Inflammatory macrophage treated with lipopolysaccharide for 4 hours (primary cell): ENCODE results near the gene ADCY4.
"Not testable (repeated sequence)": the region's sequence is repeated elsewhere in the genome, so short reads cannot be mapped to it uniquely, and the experiment has no call there.

Source experiments
- DNase-seq: peaks from one replicate; pipeline ENCODE4 v3.0.0-alpha.2; 2020

Gene ADCY4

GRCh38 chr14:24334431-24335291 lies at the start of gene ADCY4:
ADCY4 (minus strand) TSS chr14:24335071; CDS start chr14:24334652, 419 bp downstream.
- DNase-seq = no peak

DNA sequence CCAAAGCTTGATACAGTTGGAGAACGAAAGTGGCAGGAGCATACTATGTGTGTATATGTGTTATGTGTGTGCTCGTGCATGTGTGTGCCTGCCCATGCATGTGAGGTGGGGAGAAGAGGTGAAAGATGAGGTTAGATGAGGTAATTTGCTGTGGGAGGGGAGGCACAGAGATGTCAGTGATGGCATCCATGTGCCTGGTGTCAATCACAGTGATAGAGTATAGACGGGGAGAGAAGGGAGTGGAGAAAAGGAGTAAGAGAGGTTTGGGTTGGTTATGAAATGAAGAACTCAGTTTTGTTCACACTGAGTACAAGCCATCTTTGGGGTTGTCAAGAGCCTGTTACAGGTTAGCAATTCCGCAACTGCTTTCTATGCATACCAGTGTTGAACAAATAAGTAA lies 49.3 kb upstream of the ADCY4 start:
- no peak for DNase-seq

GRCh38 chr14:24382064-24382371 lies 47.1 kb upstream of the ADCY4 start:
- no peak for DNase-seq

GRCh38 chr14:24381363-24382063 lies 46.6 kb upstream of the ADCY4 start:
- no peak for DNase-seq

- DNase-seq = no peak
These were observed 45.2 kb upstream of the ADCY4 start for GRCh38 chr14:24379907-24380730.

DNA sequence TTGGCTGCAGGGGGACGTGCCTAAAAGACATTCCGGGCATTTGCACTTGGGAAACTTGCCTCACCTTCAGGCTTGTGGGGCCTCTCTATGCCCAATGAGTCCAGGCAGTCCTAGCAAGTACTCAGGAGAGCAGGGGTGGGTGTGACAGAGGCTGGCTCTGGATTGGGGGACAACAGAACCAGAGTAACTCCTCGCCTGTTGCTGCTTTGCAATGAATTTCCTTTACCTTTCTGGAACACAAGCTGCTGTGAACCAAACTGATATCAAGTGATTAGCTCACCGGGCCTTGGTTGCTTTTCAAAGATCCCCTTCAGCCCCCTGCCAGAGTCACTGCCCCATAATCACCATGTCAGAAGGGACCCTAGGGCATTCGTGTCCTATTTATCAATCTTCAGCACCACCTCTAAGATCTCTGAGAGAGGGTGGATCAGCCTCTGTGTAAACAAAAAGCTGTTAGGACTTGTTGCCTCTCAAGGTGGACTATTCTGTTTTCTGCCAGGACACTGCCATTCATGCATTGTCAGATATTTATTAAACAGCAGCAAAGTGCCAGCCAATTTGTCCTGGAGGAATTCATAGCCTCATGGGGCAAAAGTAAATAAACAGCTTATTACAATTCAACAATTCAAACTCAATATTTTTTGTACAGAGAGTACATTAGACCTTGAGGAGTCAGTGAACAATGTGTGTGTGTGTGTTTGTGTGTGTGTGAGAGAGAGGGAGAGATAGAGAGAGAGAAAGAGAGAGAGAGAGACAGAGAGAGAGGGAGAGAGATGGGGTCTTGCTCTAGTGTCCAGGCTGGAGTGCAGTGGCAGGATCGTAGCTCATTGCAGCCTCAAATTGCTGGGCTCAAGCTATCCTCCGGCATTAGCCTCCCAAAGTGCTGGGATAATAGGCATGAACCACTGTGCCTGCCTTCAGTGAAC lies 44.4 kb upstream of the ADCY4 start:
- DNase-seq = no peak

DNA sequence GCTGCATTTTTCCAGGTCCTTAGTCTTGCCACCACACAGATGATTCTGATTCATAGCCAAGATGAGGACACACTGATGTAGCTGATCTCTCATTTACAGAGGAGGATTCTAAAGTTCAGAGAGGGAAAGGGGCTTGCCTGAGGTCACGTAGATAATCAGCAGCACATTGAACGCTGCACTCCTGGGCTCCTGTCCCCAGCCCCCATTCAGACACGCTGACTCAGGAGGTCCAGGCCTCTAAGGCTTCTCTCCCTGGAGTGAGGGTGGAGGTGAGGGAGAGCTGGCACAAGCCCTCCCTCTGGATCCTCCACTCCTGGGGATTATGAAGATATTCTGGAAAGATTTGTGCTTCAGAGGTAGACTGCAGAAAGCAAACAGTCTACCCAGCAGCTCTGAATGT lies 43.5 kb upstream of the ADCY4 start:
- DNase-seq = no peak

DNA sequence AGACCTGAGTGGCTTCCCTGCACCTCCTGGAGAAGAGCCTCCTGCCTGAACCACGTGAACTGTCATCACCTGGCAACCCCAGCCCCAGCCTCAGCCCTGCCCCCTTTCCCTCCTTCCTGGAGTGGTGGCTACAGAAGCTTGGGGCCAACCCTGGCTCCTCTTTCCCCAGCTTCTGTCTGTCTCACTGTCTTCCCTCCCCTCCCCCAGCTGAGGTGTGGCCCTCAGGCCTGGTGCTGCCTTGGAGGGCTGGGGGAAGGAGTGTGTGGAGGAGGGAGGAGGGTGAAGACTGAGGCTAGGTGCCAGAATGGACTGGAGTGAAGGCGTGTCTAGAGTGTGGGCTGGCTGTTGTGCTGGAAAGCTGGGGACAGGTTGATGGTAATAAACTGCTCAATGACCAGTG lies 42.8 kb upstream of the ADCY4 start:
- DNase-seq = no peak

- no peak for DNase-seq
These were observed 42.3 kb upstream of the ADCY4 start for GRCh38 chr14:24377126-24377525.

DNA sequence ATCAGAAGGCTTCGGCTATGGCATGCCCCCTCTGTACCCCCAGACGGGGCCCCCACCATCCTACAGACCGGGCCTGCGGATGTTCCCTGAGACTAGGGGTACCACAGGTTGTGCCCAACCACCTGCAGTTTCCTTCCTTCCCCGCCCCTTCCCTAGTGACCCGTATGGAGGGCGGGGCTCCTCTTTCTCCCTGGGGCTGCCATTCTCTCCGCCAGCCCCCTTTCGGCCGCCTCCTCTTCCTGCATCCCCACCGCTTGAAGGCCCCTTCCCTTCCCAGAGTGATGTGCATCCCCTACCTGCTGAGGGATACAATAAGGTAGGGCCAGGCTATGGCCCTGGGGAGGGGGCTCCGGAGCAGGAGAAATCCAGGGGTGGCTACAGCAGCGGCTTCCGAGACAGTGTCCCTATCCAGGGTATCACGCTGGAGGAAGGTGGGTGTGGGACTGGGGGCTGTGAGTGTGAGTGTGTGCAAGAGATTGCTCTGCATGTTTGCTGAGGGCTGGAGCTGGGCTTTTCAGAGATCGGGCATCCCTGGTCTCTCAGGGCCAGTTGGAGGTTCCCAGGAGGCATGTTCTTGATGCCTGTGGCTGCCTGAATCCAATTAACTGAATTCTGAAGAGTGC lies 41.7 kb upstream of the ADCY4 start:
- no peak for DNase-seq

- no peak for DNase-seq
These were observed 38.0 kb upstream of the ADCY4 start for GRCh38 chr14:24372701-24373416.

DNA sequence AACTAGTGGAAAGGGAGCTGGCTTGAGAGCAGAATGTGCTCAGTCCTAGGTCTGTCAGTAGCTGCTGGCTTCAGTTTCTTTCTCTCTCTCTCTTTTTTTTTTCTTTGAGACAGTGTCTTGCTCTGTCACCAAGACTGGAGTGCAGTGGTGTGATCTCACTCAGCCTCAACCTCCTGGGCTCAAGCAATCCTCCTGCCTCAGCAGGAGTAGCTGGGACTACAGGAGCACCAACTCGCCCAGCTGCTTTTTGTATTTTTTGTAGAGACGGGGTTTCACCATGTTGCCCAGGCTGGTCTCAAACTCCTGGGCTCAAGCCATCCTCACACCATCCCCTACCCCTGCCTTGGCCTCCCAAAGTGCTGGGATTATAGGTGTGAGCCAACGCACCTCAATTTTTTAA lies 36.7 kb upstream of the ADCY4 start:
- not testable (repeated sequence) for DNase-seq

DNA sequence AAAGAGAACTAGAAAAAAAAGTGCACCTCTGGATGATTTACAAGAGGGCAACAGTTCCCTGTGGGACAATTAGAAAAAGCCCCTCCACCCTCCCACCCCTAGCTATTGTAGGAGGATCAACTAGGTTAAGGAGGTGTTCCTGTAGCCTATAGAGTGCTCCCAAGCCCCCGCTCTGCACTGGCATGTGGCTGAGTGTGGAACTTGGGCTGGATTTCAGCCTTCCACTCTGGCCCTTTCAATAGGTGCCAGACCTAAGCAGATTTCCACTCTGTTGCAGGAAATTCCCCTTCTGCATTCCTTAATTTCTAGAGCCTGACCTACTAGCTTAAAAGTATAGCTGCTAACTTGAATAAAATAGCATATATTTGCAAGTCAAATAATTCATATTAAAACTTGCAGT lies 35.9 kb upstream of the ADCY4 start:
- no peak for DNase-seq

- DNase-seq = no peak
These were observed 35.2 kb upstream of the ADCY4 start for GRCh38 chr14:24369907-24370687.

GRCh38 chr14:24369463-24369862 lies 34.6 kb upstream of the ADCY4 start:
- no peak for DNase-seq

DNA sequence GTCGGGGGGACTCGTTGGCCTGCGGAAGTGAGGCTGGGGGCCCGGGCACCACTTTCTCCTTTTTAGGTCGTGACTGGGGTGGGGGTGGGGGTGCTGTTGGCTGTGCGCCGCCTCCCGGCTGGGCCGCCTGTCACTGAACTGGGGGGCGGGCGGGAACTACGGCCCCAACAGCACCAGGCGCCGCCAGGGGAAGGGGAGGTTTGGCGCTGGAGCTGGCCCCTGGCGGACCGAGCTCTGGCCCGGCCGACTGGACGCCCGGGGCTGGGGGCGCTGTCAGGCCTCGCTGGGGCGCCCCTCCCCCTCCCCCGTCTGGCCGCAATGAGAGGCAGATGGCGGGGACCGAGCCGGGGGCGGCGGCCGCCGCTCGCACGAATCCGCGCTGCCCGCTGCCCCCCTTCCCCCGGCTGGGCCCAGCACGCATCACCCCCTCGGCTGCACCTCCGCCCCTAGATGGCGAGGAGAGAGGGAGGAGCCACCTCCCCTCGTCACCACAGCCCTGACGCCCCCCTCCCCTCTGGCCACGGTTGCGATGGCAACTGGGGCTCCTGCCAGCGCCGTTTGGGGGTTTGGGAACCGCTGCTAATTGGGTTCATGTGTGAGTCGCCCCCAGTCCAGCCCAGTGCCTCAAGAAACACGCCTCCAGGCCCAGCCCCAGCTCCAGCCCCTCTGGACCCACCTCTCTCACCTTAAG lies 33.8 kb upstream of the ADCY4 start:
- no peak for DNase-seq

GRCh38 chr14:24368212-24368561 lies 33.3 kb upstream of the ADCY4 start:
- no peak for DNase-seq

- no peak for DNase-seq
These were observed 32.8 kb upstream of the ADCY4 start, which contains the start of gene NFATC4 for GRCh38 chr14:24367514-24368211. NFATC4 (plus strand) TSS chr14:24368184; CDS start chr14:24368341, 157 bp downstream.
